HG02870 (cell line): ENCODE measurements around the gene TMEM272.

ENCODE experiments used
- ATAC-seq: cut with Tn5 transposase; IDR thresholded peaks from one replicate; pipeline ENCODE4 v1.9.1; 2021; ENCODE audit warnings: mild to moderate bottlenecking, moderate library complexity; ENCODE audit not compliant: unreplicated experiment

Gene TMEM272

DNA sequence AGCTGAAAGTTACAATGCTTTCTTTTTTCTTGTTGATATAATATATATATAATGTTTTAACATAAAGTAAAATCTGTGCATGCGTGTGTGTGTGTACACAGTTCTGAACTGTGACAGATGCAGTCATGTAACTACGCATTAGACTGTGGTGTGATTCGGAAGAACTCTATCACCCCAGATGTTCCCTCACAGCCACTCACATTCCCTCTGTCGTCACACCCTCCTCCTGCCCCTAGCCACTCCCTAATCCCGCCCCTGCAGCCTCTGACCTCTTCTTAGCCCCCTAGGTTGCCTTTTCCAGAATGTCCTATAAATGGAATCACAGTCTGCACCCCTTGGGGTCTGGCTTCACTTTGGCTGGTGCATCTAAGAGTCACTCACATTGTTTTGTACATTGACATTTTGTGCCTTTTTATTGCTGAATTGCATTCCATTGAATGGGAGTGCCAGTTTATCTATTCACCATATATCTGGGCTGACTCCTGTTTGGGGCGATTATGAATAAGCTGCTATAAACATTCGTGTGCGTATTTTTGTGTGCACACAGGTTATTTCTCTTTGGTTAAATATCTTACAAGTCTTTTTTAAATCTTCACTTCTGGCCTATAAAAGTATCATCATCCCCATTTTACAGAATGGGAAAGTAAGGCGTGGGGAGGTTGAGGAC, 61.4 kb downstream of the TMEM272 start:
- no peak for ATAC-seq

DNA sequence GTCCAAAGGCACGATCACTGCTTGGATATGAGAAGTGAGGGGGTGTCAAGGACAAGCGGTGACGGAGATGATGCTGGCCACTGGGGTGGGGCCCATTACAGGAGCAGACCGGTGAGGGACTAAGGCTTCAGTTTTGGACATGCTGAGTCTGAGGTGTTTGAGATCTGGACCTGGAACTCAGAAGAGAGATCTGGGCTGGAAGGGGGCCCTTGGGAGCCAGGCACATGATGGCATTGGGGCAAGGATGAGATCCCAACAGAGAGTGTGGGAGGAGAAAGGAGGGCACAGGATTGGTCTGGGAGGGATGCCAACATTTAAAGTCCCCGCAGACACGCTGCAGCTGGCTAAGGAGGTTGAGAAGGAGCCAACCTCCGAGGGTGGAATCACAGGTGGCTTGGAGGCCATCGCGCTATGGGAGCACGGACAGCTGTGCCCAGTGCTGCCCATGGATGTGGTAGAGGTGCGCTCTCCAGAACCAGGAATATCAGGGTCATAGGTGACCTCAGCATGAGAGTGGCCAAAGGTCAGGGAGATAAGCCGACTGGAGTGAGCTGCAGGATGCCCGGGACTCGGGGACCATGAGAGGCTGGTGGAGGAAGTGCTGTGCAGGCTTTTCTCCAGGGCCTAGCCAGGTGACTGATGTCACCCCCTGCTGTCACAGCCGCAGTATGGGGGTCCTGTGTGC, 62.8 kb downstream of the TMEM272 start:
- no peak for ATAC-seq

DNA sequence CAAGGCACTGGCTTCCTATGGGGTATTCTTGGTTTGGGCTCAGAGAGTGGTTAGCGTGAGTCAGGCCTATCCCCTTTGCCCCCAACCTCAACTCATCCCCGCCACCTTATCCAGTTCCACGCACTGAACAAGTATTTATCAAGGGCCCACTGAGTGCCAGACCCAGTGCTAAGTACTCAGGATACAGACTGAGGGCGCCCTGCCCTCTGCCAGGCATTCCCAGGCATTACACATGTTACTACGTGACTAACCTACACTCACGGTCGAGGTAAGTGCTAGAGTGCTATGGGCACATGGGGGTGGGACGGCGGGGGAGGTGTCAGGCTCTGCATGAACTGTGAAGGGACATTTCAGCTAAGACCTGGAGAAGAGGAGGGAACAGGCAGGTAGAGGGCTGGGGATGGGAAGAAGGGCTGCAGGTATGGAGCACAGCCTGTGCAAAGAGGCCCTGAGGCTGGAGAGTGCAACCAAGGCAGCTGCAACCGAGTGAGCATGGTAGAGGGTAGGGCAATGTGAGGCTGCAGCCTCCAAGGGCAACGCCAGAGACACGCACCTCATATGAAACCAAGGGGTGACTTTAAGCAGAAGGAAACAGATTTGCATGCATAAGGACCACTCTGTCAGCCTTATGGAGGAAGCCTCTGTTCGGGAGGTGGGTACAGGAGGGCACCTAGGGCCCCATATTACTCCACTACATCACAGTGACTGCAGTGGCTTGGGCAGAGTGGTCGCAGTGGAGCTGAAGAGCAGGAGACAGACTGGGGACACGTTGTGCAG, 63.5 kb downstream of the TMEM272 start:
- ATAC-seq, result peak; percentile 63

DNA sequence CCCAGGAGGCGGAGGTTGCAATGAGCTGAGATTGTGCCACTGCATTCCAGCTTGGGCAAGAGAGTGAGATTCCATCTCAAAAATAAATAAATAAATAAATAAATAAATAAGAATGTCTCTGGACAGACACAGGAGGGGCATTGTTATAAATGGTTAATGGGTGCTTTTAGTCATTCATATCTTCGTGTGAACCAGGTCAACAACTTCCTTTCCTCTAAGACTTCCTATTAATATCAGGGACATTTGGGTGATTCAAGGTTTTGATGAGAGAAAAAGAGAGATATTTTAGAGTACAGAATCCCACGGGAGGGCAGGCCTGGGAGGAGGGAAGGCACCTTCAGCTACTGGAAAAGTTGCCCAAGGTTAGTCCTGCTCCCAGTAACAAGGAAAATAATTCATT, 64.9 kb downstream of the TMEM272 start:
- no peak for ATAC-seq

DNA sequence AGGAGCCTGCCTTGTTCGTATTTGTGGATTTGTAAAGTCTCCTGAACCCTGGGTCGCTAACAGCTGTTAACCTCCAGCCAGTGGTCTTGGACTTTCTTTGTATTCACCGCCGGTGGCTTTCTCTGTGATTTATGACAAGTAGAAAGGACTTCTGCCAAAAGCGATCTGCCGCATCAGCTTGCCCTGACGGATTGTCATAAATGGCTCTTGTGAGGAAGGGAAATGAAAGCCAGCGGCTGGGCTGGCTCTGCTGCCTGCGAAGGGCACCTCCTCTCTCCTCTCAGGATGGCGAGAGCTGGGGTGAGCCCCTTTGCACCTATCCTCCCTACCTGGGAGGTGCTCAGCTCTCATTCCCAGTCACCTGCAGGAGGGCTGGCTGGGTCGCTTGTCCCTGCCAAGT, 66.6 kb downstream of the TMEM272 start:
- ATAC-seq, result no peak

DNA sequence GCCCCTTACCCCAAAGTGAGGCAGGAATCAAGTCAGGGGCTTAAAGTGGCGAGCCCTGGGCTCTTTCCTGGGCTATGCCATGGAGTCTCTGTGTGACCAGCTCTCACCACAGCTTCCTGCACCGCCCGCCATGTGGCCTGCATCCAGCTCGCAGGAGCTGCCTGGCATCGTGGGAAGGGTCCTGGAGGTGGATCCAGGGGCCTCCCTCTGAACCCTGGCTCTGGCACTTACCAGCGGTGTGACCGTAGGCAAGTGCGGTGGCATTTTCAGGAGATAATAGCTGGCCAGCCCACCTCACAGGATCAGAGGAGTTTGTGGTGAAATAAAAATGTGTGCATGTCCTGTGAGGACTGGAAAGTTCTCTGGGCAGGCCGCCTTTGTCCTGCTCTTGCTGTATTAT, 67.1 kb downstream of the TMEM272 start:
- ATAC-seq, result no peak

DNA sequence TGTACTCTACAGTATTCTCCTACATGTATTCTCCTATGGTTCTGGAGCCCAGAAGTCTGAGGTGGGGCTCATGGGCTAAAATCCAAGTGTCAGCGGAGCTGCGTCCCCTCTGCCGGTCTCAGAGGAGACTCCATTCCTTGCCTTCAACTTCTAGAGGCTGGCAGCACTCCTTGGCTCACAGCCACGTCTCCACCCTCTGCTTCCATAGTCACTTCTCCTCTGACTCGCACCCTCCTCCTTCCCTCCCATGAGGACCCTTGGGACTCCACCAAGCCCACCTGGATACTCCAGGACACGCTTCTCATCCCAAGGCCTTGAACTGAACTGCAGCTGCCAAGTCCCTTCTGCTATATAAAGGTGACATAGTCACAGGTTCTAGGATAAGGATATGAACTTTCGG, 68.8 kb downstream of the TMEM272 start:
- ATAC-seq, result no peak

DNA sequence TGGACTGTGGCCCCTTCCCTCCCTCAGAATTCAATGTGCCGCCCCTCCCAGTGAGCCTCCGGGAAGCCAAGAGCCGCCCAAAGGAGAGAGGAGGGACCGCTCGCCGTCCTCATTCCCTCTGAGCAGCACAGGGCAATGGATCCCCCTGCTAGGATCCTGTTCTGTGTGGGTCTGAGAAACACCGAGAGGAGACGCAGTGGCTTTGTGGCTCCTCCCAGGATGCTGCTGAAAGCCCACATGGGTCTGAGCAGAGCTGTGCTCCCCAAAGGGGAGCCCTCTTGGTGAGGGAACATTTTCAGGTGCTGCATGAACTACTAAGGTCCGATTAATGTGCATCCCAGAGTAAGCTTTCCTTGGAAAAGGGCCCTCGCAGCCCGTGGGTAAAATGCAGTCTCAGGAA, 71.5 kb downstream of the TMEM272 start:
- no peak for ATAC-seq

DNA sequence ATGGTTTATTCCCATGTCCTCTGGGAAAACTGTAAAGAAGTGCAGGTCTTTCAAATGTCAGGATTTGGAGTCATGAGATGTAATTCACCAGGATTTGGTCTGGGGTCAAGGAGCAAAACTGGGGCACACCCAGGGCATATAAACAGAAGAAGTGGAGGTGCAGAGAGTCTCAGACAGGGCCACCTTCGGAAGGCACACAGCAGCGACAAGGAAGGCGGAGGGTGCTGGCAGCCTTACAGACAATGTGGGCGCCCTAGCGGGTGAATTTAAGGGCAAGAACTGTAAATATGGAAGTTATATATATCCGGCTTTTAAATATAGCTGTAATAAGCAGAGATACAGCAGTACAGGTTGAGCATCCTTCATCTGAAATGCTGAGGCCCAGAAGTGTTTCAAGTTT, 72.2 kb downstream of the TMEM272 start:
- ATAC-seq, result no peak

DNA sequence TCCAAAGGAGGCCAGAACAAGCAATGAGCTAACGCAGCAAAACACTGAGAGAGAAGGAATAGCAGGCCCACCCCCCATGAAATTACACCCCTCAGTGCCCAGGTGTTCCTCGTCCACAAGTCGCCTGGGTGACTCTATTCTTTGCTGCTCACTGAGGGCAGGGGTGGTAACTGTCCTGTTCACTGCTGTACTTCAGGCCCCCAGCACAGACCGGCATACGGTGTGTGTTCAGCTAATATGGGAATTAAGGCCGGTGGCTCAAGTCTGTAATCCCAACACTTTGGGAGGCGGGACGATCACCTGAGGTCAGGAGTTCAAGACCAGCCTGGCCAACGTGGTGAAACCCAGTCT, 72.9 kb downstream of the TMEM272 start:
- ATAC-seq, result no peak

DNA sequence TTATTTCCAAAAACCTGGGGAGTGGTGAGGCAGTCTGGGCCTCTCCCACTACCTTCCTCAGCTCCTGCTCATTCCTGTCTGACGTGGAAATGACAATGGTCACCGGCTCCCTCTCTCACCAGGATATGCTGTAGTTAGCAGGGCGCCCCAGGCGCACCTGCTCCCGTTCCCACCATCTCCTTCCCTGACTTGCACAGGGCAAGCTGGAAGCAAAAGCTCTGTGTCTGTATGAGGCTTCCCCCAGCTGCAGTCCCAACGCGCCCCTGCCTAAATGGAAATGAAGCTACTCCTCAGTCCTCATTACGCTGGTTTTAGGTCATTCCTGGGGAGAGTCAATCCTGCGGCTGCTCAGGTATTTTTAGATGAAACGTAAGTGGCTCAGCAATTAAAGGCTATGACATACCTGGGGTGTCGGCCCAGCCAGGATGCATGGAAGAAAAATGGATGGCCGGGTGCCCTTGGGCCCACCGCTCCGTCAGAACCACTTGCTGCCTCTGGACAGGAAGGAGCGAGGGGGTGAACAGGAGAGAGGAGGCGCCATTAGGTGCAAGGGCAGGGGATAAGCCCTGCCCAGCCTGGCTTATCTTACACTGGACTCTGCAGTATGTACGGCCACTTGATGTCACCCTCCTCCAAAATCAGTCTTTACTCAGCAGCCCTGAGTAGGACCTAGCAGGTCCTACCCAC, 73.4 kb downstream of the TMEM272 start:
- no peak for ATAC-seq

DNA sequence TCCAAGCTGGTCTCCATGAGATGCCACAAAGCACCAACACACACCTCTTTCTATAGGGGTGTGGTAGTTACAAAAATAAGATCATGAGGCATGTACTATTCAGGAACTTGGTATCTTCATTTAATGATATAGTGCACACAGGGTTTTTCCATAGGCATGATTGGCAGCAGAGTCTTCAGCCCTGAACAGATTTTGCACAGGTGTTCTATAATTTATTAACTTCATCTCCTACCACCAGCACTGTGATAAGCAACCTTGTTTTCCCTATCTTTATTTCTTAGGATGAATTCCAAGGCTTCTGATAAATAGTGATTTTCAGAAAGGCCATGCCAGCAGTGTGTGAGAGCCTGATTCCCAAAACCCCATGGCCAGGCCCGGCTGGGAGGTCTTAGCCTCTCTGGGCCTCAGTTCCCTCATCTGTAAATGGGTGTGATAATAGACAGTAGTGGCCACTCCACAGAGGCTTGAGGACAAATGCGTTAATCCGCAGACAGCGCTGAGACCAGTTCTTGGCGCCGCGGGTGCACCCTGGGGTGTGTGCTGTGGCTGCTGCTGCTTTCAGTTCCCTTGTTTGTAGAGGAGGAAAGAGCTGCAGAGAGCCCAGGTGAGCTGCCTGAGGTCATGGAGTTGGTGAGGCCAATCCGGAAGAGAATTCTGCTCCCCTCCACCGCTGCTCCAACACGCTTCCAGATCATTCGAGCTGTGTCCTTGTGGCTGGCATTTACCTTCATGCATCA, 74.1 kb downstream of the TMEM272 start:
- ATAC-seq, result peak; percentile 98

DNA sequence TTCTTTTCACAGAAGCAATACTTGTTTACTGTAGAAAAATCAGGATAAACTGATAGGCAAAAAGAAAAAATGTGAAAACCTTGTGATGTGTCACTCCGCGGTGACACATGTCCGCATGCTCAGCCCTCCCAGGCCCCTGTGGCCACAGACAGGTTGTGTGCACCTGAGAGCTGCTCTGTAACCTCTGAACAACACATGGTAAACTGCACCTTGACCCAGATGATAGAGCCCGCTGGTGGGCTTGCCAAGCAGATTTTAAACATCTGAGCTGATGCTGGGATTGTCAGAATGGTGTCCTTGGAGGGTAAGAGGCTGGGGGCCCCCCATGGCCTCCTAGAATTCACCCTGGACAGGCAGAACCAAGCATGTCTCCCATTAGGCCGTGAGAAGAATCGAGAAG, 74.8 kb downstream of the TMEM272 start:
- ATAC-seq, result no peak

DNA sequence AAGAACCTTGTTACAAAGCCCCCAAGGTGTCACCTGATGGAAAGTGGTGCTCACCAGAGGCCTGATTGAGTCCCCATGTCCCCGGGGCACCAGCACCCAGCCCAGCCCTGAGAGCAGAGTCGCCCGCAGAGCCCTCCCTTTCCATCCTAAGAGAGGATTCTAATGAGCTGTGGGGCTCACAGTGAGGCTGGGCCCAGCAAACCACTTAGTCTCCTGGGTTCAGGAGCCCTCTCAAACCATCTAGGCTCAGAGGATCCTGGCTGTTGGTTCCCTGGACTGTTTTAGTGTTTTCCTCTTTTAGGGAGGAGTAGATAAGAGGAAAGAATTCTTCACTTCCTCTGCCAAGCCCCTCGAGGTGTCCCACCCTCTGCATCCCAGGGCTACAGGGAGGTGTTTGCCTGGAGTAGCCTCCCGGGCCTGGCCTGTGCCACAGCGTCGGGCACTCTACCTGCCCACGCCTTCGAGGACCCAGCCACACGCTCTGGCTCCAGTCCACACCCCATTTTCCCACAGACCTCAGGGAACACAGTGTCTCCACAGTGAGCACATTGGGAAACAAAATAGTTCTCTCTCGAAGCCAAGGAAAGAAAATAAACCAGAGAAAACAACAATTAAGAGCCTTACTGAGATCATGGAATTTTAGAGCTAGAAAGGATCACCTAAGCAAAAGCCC, 75.4 kb downstream of the TMEM272 start:
- ATAC-seq, result no peak

DNA sequence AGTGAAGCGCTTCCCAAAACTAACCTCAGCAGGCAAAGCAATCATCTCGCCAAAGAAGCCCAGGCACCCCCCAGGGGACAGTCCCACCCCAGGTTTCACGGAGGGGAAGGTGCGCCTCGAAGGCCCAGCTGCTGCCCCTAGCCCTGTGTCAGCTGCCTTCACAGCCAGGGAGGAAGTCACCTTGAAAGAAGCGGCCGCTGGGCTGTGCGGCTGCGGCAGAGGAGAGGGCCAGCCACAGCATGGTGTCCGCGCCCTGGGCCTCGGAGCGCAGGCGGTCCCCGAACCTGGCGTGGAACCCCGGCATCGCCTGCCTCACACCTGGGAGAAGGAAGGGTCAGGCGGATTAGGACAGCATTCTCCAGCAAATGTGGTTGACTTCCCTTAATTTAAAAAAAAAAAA, 76.0 kb downstream of the TMEM272 start:
- ATAC-seq, result no peak

DNA sequence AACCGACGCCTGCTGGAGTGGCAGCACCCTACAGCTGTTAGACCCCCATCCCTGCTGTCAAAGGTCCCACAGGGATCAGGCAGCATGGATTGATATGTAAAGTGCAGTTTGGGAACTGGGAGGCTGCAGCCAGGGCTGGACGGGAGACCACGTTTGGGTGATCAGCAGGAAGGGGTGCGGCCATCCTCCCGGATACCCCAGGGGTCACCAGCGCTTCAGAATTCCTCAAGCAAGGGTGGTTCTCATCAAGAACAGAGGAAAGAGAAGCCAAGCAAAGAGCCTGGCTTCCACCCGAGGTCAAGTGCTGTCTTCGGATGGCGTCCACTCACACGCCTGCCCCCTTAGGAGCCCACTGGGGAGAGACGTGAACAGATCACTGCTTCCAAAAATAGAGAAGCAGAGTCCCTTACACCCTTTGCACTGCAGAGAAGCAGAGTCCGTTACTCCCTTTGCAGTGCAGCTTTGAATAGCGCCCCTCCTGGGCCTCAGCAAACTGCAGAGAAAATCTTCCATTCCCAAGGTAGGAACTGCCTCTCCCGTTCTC, 76.5 kb downstream of the TMEM272 start:
- ATAC-seq, result no peak

DNA sequence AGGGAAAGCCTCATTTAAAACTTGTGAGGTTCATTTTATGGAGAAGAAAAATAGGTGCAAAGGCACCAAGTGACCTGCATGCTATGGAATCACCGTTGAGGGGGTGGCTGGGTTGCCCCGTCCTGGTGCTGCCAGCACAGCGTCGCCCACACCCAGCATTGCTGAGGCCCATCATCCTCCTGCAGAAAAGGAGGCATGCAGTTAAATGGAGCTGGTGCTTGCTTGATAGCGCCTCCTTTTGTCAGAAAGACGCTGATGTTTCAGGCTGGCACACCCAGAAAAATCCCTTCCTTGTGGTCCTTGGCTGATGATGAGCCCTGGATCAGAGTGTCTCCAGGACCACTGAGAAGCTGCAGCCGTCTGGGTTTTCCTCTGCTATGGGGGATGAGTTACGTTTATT, 77.9 kb downstream of the TMEM272 start:
- ATAC-seq, result no peak

DNA sequence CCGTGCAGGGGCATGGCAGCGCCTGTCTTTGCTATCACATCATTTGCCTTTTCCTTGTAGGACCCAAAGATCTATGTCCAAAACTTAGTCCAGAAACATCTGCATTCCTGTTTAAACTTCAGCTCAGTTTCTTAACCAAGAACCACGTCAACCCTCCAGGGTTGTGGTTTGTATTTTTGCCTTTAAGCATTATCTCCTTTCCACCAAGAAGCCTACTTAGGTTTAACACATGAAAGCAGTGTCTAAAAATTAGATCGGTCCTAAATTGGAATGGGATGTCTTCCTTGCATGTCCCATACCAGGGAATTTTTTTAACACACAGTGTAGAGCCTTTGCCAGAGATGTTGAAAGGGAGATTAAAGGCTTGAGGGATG, 79.8 kb downstream of the TMEM272 start:
- ATAC-seq, result no peak

DNA sequence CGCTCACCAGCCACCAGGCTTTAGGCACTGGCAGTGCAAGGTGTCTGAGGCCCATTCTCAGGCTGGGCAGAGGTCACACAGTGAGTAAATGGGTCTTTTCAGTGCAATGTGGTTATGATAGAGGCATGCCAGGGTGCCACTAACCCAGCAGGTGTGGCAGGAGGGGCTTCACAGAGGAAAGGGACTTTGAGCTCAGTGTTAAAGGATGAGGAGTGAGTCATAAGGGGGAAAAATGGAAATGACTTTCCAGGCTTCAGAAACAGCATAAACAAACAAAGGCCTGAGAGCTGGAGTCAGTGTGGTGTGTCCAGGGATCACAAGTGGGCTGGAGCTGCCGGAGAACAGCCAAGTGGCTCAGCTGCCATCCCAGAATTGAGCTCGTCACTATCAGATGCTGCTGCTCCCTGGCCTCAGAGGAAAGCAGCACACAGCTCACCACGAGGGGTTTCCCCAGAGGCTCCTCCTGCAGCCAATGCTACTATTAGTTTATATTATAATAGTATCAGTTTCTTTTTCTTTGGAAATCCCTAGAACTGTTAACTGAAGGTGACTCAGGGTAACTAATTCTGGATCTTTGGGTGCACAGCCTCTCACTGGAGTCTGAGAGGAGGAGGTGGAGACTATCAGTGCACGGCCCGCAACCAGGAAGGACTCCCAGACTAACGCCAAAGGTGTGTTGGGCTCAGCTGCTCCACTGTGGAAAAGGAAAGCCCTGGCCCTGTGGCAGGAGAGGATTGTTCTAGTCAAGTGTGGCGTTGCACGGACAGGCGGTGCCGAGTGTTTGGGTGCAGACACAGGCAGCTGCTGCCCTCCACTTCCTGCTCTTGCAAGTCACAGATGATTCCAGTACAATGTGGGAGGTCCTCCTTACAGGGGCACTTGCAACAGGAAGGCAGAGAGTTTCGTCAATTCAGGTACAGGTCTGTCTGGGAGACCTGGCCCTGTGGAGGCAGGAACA, 80.5 kb downstream of the TMEM272 start:
- ATAC-seq, result peak; percentile 86
